Adrenal gland (tissue), 12 donors: ENCODE measurements around the gene ACRV1. TPM values are rescaled to one million over a fixed set of nuclear protein-coding genes. Genes with fewer than 3 reads are reported as not detected.

Experiments used
- DNase-seq, 7 donors: peaks; one replicate each; pipeline ENCODE4 v3.0.0-alpha.2; 2019 to 2020
- H3K27ac ChIP-seq, 5 donors: fragments of 200-600 bp; sonication (generic) in 4 of 5; 1 replicate in 3 of 5; 2 replicates in 2 of 5; pipeline versions ENCODE4 v1.5.1 to v1.8.0; 2016 to 2020; ENCODE audit warnings: mild to moderate bottlenecking in 1 of 5
- H3K27me3 ChIP-seq: fragments of 200-600 bp; 2 replicates; pipeline ENCODE4 v1.8.0; 2021
- H3K36me3 ChIP-seq, 2 donors: fragments of 200-600 bp; replicated peaks in 1 of 2; 1 replicate in 1 of 2; 2 replicates in 1 of 2; pipeline versions ENCODE4 v1.5.1 to v1.8.0; 2018 to 2022
- H3K4me1 ChIP-seq, 2 donors: fragments of 200-600 bp; replicated peaks in 1 of 2; 1 replicate in 1 of 2; 2 replicates in 1 of 2; pipeline versions ENCODE4 v1.5.1 to v1.8.0; 2018 to 2021
- H3K4me3 ChIP-seq, 4 donors: fragments of 200-600 bp; sonication (generic) in 3 of 4; one replicate each; pipeline ENCODE4 v1.5.1; 2016 to 2018
- H3K9me3 ChIP-seq, 3 donors: fragments of 200-600 bp; sonication (generic) in 1 of 3; replicated peaks in 1 of 3; 1 replicate in 2 of 3; 2 replicates in 1 of 3; pipeline versions ENCODE4 v1.5.1 to v1.8.0; 2016 to 2021
- CTCF ChIP-seq, 6 experiments: fragments of 450-650 bp in 4 of 6; fragments of 200-600 bp in 2 of 6; sonication (generic) in 1 of 6; IDR thresholded peaks; 1 replicate in 5 of 6; 2 replicates in 1 of 6; pipeline versions ENCODE4 v1.5.1 to v1.8.0; 2016 to 2021; ENCODE audit warnings: antibody characterized with exemption in 6 of 6, mild to moderate bottlenecking in 2 of 6, moderate library complexity in 1 of 6
- POLR2A ChIP-seq, 2 donors: fragments of 450-650 bp; IDR thresholded peaks; one replicate each; pipeline ENCODE4 v1.6.1; 2017; ENCODE audit warnings: antibody characterized with exemption in 2 of 2, mild to moderate bottlenecking in 2 of 2, moderate library complexity in 1 of 2
- WGBS, 4 donors: extraction: QIAGEN DNeasy Blood & Tissue Kit in 2 of 4; methylation state at CpG; one replicate each; pipeline versions ENCODE4 v1.1.5 to v1.1.7; 2013 to 2017; 5-methylcytosine and 5-hydroxymethylcytosine counted together
- intact Hi-C, 2 donors: fragments of 100-400 bp; cut with DNase I; formaldehyde crosslinking; loops; one replicate each; pipeline versions ENCODE4 v1.14.1 to v1.15.0; 2022 to 2023
- polyA plus RNA-seq, 3 donors: library from polyadenylated mRNA; stranded (reverse); fragments of 200-250 nt in 2 of 3; fragments of 350-450 nt in 1 of 3; fragmentation: Illumina TruSeq in 1 of 3; extraction: RNeasy Lipid Tissue Mini Kit (QIAGEN cat#74804) in 1 of 3; gene quantifications; one replicate each; pipeline ENCODE4 v1.2.3, GENCODE V29; 2013 to 2014
- total RNA-seq, 9 donors: library from RNA; depleted of rRNA in 4 of 9; stranded (reverse); fragments of >200 nt in 4 of 9; fragments of 120-200 nt in 1 of 9; fragmentation: NEBNext Ultra II Directional in 1 of 9; extraction: Animal tissue kit (Norgen Biotek cat#: 25700) in 1 of 9; gene quantifications; one replicate each; pipeline versions ENCODE4 v1.1.0 to v1.2.4, GENCODE V29; 2013 to 2023
- donor health status: healthy with polysubstance abuse.
- donor health status: Bipolar disorder and iron deficiency.
- donor health status: DM: yes; HTN: yes; CAD: no.
- donor health status: DM: no; HTN: no; CAD: no.
- donor health status: DM: no; HTN: no; CAD: no.
- donor health status: DM: yes; HTN: yes; CAD: no.

ACRV1 gene
- total and polyA plus RNA-seq, 12 donors, result 0.06 to 0.16 TPM; not detected in 10

- DNase-seq, result peak; percentile 85 to 92 (median 87)
- intact Hi-C loops, result loop anchor here (10.0 kb wide), 1 partner anchor 249 kb away; no protein-coding TSS in a partner anchor
- Histone ChIP-seq H3K27ac (peak overlapping the region; percentile 57 to 93 (median 88)), H3K36me3 (peaks cover 0 to 13% of the 10 kb centered on the region in 2 donors), H3K4me3 (peak overlapping the region; percentile 13 to 62 (median 46)), H3K4me1 (peaks cover 6 to 18% of the 10 kb centered on the region in 2 donors), H3K9me3 (no peaks in the 10 kb centered on the region), H3K27me3 (no peaks in the 10 kb centered on the region)
- TF ChIP-seq CTCF (IDR thresholded peaks at IDR 0.05), result no peak
- TF ChIP-seq POLR2A (IDR thresholded peaks at IDR 0.05), result peak; percentile 26 to 70
- WGBS, 4 donors, result 0 to 1% (median 0%) methylated on average over 13 to 51 of the region's 51 CpGs
Observed at GRCh38 chr11:125625630-125626287, 54.9 kb downstream of the ACRV1 start.

- 1 to 4% (median 2%) methylated on average over 11 to 20 of the region's 20 CpGs for WGBS, 4 donors
- intact Hi-C loops, result loop anchor here (10.0 kb wide), 1 partner anchor 250 kb away; no protein-coding TSS in a partner anchor
Observed at GRCh38 chr11:125625225-125625629, 55.4 kb downstream of the ACRV1 start.

GRCh38 chr11:125624756-125625213, 55.9 kb downstream of the ACRV1 start, which contains the start of gene CHEK1:
Gene CHEK1 (plus strand): TSS chr11:125625163. CDS start chr11:125626769, 1,606 bp downstream.
- Histone ChIP-seq H3K36me3 (peaks cover 0 to 22% of the 10 kb centered on the region in 2 donors), H3K27me3 (no peaks in the 10 kb centered on the region), H3K4me3 (peak within 1 kb of the TSS; percentile 13 to 62 (median 46)), H3K9me3 (no peaks in the 10 kb centered on the region), H3K4me1 (peaks cover 6 to 18% of the 10 kb centered on the region in 2 donors), H3K27ac (peak within 1 kb of the TSS; percentile 57 to 93 (median 88))
- WGBS, 4 donors, result 60 to 68% (median 63%) methylated on average over 9 of the region's 9 CpGs
- peak in 3 of 7 donors; percentile 16 to 54 (median 22) for DNase-seq
- intact Hi-C loops, result loop anchor here (10.0 kb wide), 1 partner anchor 250 kb away; no protein-coding TSS in a partner anchor
- TF ChIP-seq POLR2A (IDR thresholded peaks at IDR 0.05) (no peak), CTCF (IDR thresholded peaks at IDR 0.05) (no peak)

More at GRCh38 chr11:125625225-125625629, 55.4 kb downstream of the ACRV1 start:
- no peak for TF ChIP-seq CTCF (IDR thresholded peaks at IDR 0.05)
- peak overlapping the region; percentile 13 to 62 (median 46) for H3K4me3 ChIP-seq
- H3K9me3 ChIP-seq, result no peaks in the 10 kb centered on the region
- H3K27ac ChIP-seq, result peak overlapping the region; percentile 57 to 93 (median 88)
- no peaks in the 10 kb centered on the region for H3K27me3 ChIP-seq
- no peak for DNase-seq
- peaks cover 0 to 18% of the 10 kb centered on the region in 2 donors for H3K36me3 ChIP-seq
- peaks cover 6 to 18% of the 10 kb centered on the region in 2 donors for H3K4me1 ChIP-seq

GRCh38 chr11:125623064-125623463, 57.6 kb downstream of the ACRV1 start:
- H3K27me3 ChIP-seq, result no peaks in the 10 kb centered on the region
- H3K4me1 ChIP-seq, result peaks cover 6 to 18% of the 10 kb centered on the region in 2 donors
- WGBS, 4 donors, result 88 to 97% (median 89%) methylated on average over 1 of the region's 1 CpG
- H3K36me3 ChIP-seq, result peaks cover 0 to 39% of the 10 kb centered on the region in 2 donors
- intact Hi-C loops, result loop anchor here (10.0 kb wide), 1 partner anchor 252 kb away; no protein-coding TSS in a partner anchor
- DNase-seq, result no peak
- H3K27ac ChIP-seq, result no peak overlapping the region
- no peaks in the 10 kb centered on the region for H3K9me3 ChIP-seq
- TF ChIP-seq POLR2A (IDR thresholded peaks at IDR 0.05) (no peak), CTCF (IDR thresholded peaks at IDR 0.05) (no peak)
- no peak overlapping the region for H3K4me3 ChIP-seq
